Dermis microvascular lymphatic vessel endothelial cell (primary cell): ENCODE measurements around the gene LRGUK. TPM values are rescaled to one million over a fixed set of nuclear protein-coding genes. Genes with fewer than 3 reads are reported as not detected.
A peak's percentile ranks its signal among the peaks of the same experiment; 100 is the strongest.

Experiments used
- DNase-seq, 2 donors: peaks; one replicate each; pipeline versions ENCODE4 v3.0.0 to v3.0.0-alpha.2; 2010; ENCODE audit warnings: low read depth in 2 of 2
- total RNA-seq: library from RNA; depleted of rRNA; stranded (reverse); fragments of >200 nt; gene quantifications from 2 replicates; pipeline ENCODE4 v1.2.1, GENCODE V29; 2014

The LRGUK gene
- total RNA-seq, 1 donor from 2014 or later, result under 0.01 TPM

- DNase-seq, result no peak
Measured at GRCh38 chr7:134126596-134126965, 559 bp upstream of the LRGUK start.

- DNase-seq, result no peak
Measured at GRCh38 chr7:134128829-134129228, 1.7 kb downstream of the LRGUK start.

GRCh38 chr7:134129856-134130523 is 2.9 kb downstream of the LRGUK start:
- DNase-seq, result no peak

- no peak for DNase-seq
Measured at GRCh38 chr7:134134004-134134403, 6.9 kb downstream of the LRGUK start.

GRCh38 chr7:134140889-134141867 is 14.0 kb downstream of the LRGUK start:
- DNase-seq, result peak; percentile 12 to 53

GRCh38 chr7:134141868-134142264 is 14.7 kb downstream of the LRGUK start:
- no peak for DNase-seq

GRCh38 chr7:134153493-134154136 is 26.5 kb downstream of the LRGUK start:
- no peak for DNase-seq

- DNase-seq, result no peak
Measured at GRCh38 chr7:134154581-134155130, 27.5 kb downstream of the LRGUK start.

GRCh38 chr7:134155206-134155605 is 28.1 kb downstream of the LRGUK start:
- no peak for DNase-seq

GRCh38 chr7:134155871-134156270 is 28.7 kb downstream of the LRGUK start:
- no peak for DNase-seq

- DNase-seq, result no peak
Measured at GRCh38 chr7:134165252-134165651, 38.1 kb downstream of the LRGUK start.

- DNase-seq, result no peak
Measured at GRCh38 chr7:134167250-134167649, 40.1 kb downstream of the LRGUK start.

GRCh38 chr7:134167841-134168240 is 40.7 kb downstream of the LRGUK start:
- DNase-seq, result no peak

- DNase-seq, result peak; percentile 10 to 82
Measured at GRCh38 chr7:134174795-134175261, 47.7 kb downstream of the LRGUK start.

GRCh38 chr7:134175334-134176036 is 48.3 kb downstream of the LRGUK start:
- no peak for DNase-seq

GRCh38 chr7:134176037-134176350 is 48.9 kb downstream of the LRGUK start:
- DNase-seq, result no peak

GRCh38 chr7:134179036-134180011 is 52.2 kb downstream of the LRGUK start:
- DNase-seq, result no peak

GRCh38 chr7:134180376-134180775 is 53.2 kb downstream of the LRGUK start:
- no peak for DNase-seq

GRCh38 chr7:134182078-134182477 is 54.9 kb downstream of the LRGUK start:
- DNase-seq, result no peak

- DNase-seq, result no peak
Measured at GRCh38 chr7:134184767-134185166, 57.6 kb downstream of the LRGUK start.
